SK-N-SH (cell line): ENCODE results near the gene SLC51A. TPM values are rescaled to one million over a fixed set of nuclear protein-coding genes. Genes with fewer than 3 reads are reported as not detected.

Experiments
- CTCF ChIA-PET: fragments of 300-600, 350-600 bp; formaldehyde crosslinking; extraction: SDS; loops from one replicate; lab custom pipeline; 2021; lab: Yijun Ruan, JAX
- POLR2A ChIA-PET: fragments of 350-600 bp; sonication (Branson Sonifier 250); formaldehyde crosslinking; extraction: SDS; loops from one replicate; lab custom pipeline; 2020; ENCODE audit warnings: antibody characterized with exemption, inconsistent platforms; lab: Yijun Ruan, JAX
- DNase-seq: peaks from one replicate; pipeline ENCODE4 v3.0.0; 2012
- H2AFZ ChIP-seq: fragments of 200-600 bp; sonication (generic); 2 replicates; pipeline ENCODE4 v1.8.1; 2016; ENCODE audit warnings: antibody characterized with exemption, mild to moderate bottlenecking, low read depth
- H3F3A ChIP-seq: fragments of 200-600 bp; sonication (generic); replicated peaks from 2 replicates; pipeline ENCODE3; 2016; ENCODE audit warnings: antibody characterized with exemption, mild to moderate bottlenecking; ENCODE audit not compliant: insufficient read depth
- H3K27ac ChIP-seq, 2 experiments: fragments of 200-500 bp in 1 of 2; fragments of 200-600 bp in 1 of 2; sonication (Bioruptor generic) in 1 of 2; sonication (generic), shearing (Covaris generic) in 1 of 2; 2 replicates each; pipeline versions ENCODE4 v1.5.1 to v1.6.1; 2014 to 2016; ENCODE audit warnings: low read depth in 2 of 2, inconsistent platforms in 1 of 2, low read length in 1 of 2, mild to moderate bottlenecking in 1 of 2, mixed read lengths in 1 of 2
- H3K27me3 ChIP-seq: fragments of 200-600 bp; sonication (generic), shearing (Covaris generic); 2 replicates; pipeline ENCODE4 v1.6.1; 2016; ENCODE audit warnings: mixed run types; ENCODE audit not compliant: insufficient read depth
- H3K36me3 ChIP-seq, 2 experiments: fragments of 200-500 bp in 1 of 2; fragments of 200-600 bp in 1 of 2; sonication (Bioruptor generic) in 1 of 2; sonication (generic) in 1 of 2; replicated peaks in 1 of 2; 2 replicates each; pipeline versions ENCODE3 to v1.5.1; 2014 to 2016; ENCODE audit warnings: low read length in 1 of 2, mild to moderate bottlenecking in 1 of 2; ENCODE audit not compliant: insufficient read depth in 2 of 2, control insufficient read depth in 1 of 2
- H3K4me1 ChIP-seq, 2 experiments: fragments of 200-500 bp in 1 of 2; fragments of 200-600 bp in 1 of 2; sonication (Bioruptor generic) in 1 of 2; sonication (generic), shearing (Covaris generic) in 1 of 2; 2 replicates each; pipeline versions ENCODE4 v1.5.1 to v1.6.1; 2014 to 2016; ENCODE audit warnings: low read depth in 1 of 2, low read length in 1 of 2, mixed run types in 1 of 2; ENCODE audit not compliant: insufficient read depth in 2 of 2, control insufficient read depth in 1 of 2
- H3K4me2 ChIP-seq: fragments of 200-600 bp; sonication (generic), shearing (Covaris generic); 2 replicates; pipeline ENCODE4 v1.6.1; 2017; ENCODE audit warnings: mixed run types
- H3K4me3 ChIP-seq, 2 experiments: fragments of 200-500 bp in 1 of 2; fragments of 200-600 bp in 1 of 2; sonication (Bioruptor generic) in 1 of 2; sonication (generic), shearing (Covaris generic) in 1 of 2; 2 replicates each; pipeline versions ENCODE4 v1.5.1 to v1.8.1; 2014 to 2016; ENCODE audit warnings: low read depth in 2 of 2, inconsistent platforms in 1 of 2, low read length in 1 of 2, mild to moderate bottlenecking in 1 of 2, mixed read lengths in 1 of 2, moderate library complexity in 1 of 2
- H3K79me2 ChIP-seq: fragments of 200-600 bp; sonication (generic); 2 replicates; pipeline ENCODE4 v1.8.1; 2017; ENCODE audit warnings: mild to moderate bottlenecking; ENCODE audit not compliant: insufficient read depth
- H3K9ac ChIP-seq: fragments of 200-600 bp; sonication (generic); 2 replicates; pipeline ENCODE4 v1.6.1; 2017; ENCODE audit warnings: mixed run types
- H3K9me2 ChIP-seq: fragments of 200-600 bp; sonication (generic); 2 replicates; pipeline ENCODE4 v1.6.1; 2017; ENCODE audit warnings: mixed run types
- H3K9me3 ChIP-seq: fragments of 200-600 bp; sonication (generic); 2 replicates; pipeline ENCODE4 v1.6.1; 2017; ENCODE audit warnings: mixed run types, mild to moderate bottlenecking, moderate library complexity
- H4K20me1 ChIP-seq: fragments of 200-600 bp; sonication (generic); 2 replicates; pipeline ENCODE4 v1.6.1; 2017; ENCODE audit warnings: mild to moderate bottlenecking, mixed run types; ENCODE audit not compliant: insufficient read depth
- FOXJ3 ChIP-seq: sonication (generic); formaldehyde crosslinking; IDR thresholded peaks from 2 replicates; pipeline ENCODE4 v1.5.1; 2020; ENCODE audit warnings: mild to moderate bottlenecking, missing genetic modification reagents
- GABPA ChIP-seq: IDR thresholded peaks from 2 replicates; pipeline ENCODE4 v1.4.0; 2012; ENCODE audit warnings: low read depth, mild to moderate bottlenecking
- JUND ChIP-seq: IDR thresholded peaks from 2 replicates; pipeline ENCODE4 v1.4.0; 2012
- MEF2A ChIP-seq: IDR thresholded peaks from 2 replicates; pipeline ENCODE4 v1.4.0; 2012; ENCODE audit warnings: low read depth, borderline replicate concordance
- MXI1 ChIP-seq: IDR thresholded peaks from 2 replicates; pipeline ENCODE4 v1.6.1; 2012; ENCODE audit warnings: mild to moderate bottlenecking, low read depth, low read length, improper control_type of control experiment
- NFIC ChIP-seq: IDR thresholded peaks from 2 replicates; pipeline ENCODE4 v1.4.0; 2012; ENCODE audit warnings: borderline replicate concordance
- NRF1 ChIP-seq: IDR thresholded peaks from 2 replicates; pipeline ENCODE4 v1.6.1; 2012; ENCODE audit warnings: low read depth, mild to moderate bottlenecking, low read length
- RCOR1 ChIP-seq: fragments of 150-350 bp; IDR thresholded peaks from 2 replicates; pipeline ENCODE4 v1.6.1; 2017; ENCODE audit warnings: antibody characterized with exemption, low read length
- RFX5 ChIP-seq: IDR thresholded peaks from 2 replicates; pipeline ENCODE4 v1.6.1; 2012; ENCODE audit warnings: mild to moderate bottlenecking, improper control_type of control experiment, low read length
- RXRA ChIP-seq: IDR thresholded peaks from 2 replicates; pipeline ENCODE4 v1.4.0; 2012; ENCODE audit warnings: low read depth, mild to moderate bottlenecking, borderline replicate concordance
- SIN3A ChIP-seq: IDR thresholded peaks from 2 replicates; pipeline ENCODE4 v1.6.1; 2012; ENCODE audit warnings: low read depth, mild to moderate bottlenecking, low read length, moderate library complexity, borderline replicate concordance
- SMC3 ChIP-seq: IDR thresholded peaks from 2 replicates; pipeline ENCODE4 v1.6.1; 2012; ENCODE audit warnings: low read depth, low read length, improper control_type of control experiment
- TAF1 ChIP-seq: IDR thresholded peaks from 2 replicates; pipeline ENCODE4 v1.6.1; 2012; ENCODE audit warnings: low read depth, mild to moderate bottlenecking, low read length, moderate library complexity, borderline replicate concordance
- TCF12 ChIP-seq: IDR thresholded peaks from 2 replicates; pipeline ENCODE4 v1.4.0; 2012
- TEAD4 ChIP-seq: IDR thresholded peaks from 2 replicates; pipeline ENCODE4 v1.4.0; 2012; ENCODE audit warnings: mild to moderate bottlenecking, borderline replicate concordance; ENCODE audit not compliant: insufficient read depth
- YY1 ChIP-seq: IDR thresholded peaks from 2 replicates; pipeline ENCODE4 v1.4.0; 2012; ENCODE audit warnings: low read depth, mild to moderate bottlenecking
- WGBS: methylation state at CpG from one replicate; pipeline ENCODE4 v1.1.6; 2017; ENCODE audit warnings: low lambda C conversion rate; 5-methylcytosine and 5-hydroxymethylcytosine counted together
- polyA plus RNA-seq, 3 experiments: library from polyadenylated mRNA; depleted of rRNA; stranded (reverse); fragments of >200 nt; gene quantifications; 2 replicates each; pipeline ENCODE4 v1.2.3, GENCODE V29; 2012
- TF ChIP-seq, protein P1 (sequence below): fragments of 150-350 bp; IDR thresholded peaks from 2 replicates; pipeline ENCODE4 v1.6.1; 2017; ENCODE audit warnings: antibody characterized with exemption, low read length, low read depth, borderline replicate concordance
- TF ChIP-seq, protein P2 (sequence below): fragments of 200-600 bp; sonication (generic); IDR thresholded peaks from 2 replicates; pipeline ENCODE4 v1.6.1; 2017; ENCODE audit warnings: antibody characterized with exemption, mild to moderate bottlenecking, moderate library complexity
- TF ChIP-seq, protein P3 (sequence below): fragments of 150-350 bp; IDR thresholded peaks from 2 replicates; pipeline ENCODE4 v1.6.1; 2016; ENCODE audit warnings: mild to moderate bottlenecking, low read depth, low read length
- TF ChIP-seq, protein P4 (sequence below): IDR thresholded peaks from 2 replicates; pipeline ENCODE4 v1.4.0; 2012; ENCODE audit warnings: low read depth, borderline replicate concordance

Gene SLC51A
- polyA plus RNA-seq, 1 of the 3 experiments (the other 2 are of a cell fraction), result not detected

DNA sequence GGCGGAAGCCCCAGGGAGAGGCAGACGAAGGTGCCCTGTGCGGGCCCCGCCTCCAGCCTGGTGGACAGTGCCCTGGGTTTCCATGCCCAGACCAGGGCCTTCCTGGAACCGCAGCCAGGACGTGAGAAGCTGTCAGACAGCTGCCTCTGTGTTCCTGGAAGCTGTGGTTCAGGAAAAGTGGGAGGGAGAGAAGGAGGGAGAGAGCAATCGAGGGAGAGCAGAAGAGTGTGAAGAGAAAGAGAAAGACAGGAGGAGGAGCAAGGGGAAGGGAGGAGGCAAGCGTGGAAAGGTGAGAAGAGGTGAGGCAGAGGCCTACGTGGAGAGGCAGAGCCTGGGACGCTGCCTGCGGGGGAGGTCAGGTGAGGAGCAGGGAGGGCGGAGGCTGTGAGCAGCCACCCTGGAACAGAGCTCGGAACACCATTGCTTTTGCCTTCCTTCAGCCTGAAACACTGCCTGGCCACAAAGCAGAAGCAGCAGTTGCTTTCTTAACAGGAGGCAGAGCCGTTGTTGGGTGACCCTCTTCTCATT lies 23.7 kb upstream of the SLC51A start:
- peak overlapping the region in 1 of 2 experiments; percentile 39; a peak in 1 of 4 replicates for H3K27ac ChIP-seq
- peak; percentile 13 for DNase-seq
- no peaks in the 10 kb centered on the region for H3K27me3 ChIP-seq
- H3K4me1 ChIP-seq, result peaks cover 0 to 28% of the 10 kb centered on the region in 2 experiments; a peak in 1 of 4 replicates
- ChIA-PET CTCF (interaction anchor here (1.0 to 13.7 kb wide), 3 partner anchors 8 to 120 kb away, joined by 3 to 258 read pairs (median 4); no protein-coding TSS in a partner anchor), POLR2A (interaction anchor here (2.1 kb wide), 1 partner anchor 119 kb away, joined by 7 read pairs; no protein-coding TSS in a partner anchor)
- no peak overlapping the region for H2AFZ ChIP-seq
- no peak overlapping the region for H3K4me2 ChIP-seq
- no peak overlapping the region for H3K9ac ChIP-seq
- H3K9me2 ChIP-seq, result no peaks in the 10 kb centered on the region
- TF ChIP-seq SIN3A, result no peak
- no peak for TF ChIP-seq SMC3
- TF ChIP-seq NFIC, result no peak
- TF ChIP-seq, protein P1, sequence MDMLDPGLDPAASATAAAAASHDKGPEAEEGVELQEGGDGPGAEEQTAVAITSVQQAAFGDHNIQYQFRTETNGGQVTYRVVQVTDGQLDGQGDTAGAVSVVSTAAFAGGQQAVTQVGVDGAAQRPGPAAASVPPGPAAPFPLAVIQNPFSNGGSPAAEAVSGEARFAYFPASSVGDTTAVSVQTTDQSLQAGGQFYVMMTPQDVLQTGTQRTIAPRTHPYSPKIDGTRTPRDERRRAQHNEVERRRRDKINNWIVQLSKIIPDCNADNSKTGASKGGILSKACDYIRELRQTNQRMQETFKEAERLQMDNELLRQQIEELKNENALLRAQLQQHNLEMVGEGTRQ, result no peak
- TF ChIP-seq, protein P2, sequence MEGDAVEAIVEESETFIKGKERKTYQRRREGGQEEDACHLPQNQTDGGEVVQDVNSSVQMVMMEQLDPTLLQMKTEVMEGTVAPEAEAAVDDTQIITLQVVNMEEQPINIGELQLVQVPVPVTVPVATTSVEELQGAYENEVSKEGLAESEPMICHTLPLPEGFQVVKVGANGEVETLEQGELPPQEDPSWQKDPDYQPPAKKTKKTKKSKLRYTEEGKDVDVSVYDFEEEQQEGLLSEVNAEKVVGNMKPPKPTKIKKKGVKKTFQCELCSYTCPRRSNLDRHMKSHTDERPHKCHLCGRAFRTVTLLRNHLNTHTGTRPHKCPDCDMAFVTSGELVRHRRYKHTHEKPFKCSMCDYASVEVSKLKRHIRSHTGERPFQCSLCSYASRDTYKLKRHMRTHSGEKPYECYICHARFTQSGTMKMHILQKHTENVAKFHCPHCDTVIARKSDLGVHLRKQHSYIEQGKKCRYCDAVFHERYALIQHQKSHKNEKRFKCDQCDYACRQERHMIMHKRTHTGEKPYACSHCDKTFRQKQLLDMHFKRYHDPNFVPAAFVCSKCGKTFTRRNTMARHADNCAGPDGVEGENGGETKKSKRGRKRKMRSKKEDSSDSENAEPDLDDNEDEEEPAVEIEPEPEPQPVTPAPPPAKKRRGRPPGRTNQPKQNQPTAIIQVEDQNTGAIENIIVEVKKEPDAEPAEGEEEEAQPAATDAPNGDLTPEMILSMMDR, result no peak
- TF ChIP-seq, protein P3, sequence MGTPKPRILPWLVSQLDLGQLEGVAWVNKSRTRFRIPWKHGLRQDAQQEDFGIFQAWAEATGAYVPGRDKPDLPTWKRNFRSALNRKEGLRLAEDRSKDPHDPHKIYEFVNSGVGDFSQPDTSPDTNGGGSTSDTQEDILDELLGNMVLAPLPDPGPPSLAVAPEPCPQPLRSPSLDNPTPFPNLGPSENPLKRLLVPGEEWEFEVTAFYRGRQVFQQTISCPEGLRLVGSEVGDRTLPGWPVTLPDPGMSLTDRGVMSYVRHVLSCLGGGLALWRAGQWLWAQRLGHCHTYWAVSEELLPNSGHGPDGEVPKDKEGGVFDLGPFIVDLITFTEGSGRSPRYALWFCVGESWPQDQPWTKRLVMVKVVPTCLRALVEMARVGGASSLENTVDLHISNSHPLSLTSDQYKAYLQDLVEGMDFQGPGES, result no peak
- no peak for TF ChIP-seq JUND
- no peak for TF ChIP-seq TEAD4
- TF ChIP-seq MXI1, result no peak
- TF ChIP-seq RXRA, result no peak
- no peak for TF ChIP-seq TCF12
- TF ChIP-seq RCOR1, result no peak
- no peak for TF ChIP-seq YY1
- TF ChIP-seq RFX5, result no peak
- no peak for TF ChIP-seq FOXJ3 (CRISPR knock-in tag)
- no peak for TF ChIP-seq NRF1
- TF ChIP-seq, protein P4, sequence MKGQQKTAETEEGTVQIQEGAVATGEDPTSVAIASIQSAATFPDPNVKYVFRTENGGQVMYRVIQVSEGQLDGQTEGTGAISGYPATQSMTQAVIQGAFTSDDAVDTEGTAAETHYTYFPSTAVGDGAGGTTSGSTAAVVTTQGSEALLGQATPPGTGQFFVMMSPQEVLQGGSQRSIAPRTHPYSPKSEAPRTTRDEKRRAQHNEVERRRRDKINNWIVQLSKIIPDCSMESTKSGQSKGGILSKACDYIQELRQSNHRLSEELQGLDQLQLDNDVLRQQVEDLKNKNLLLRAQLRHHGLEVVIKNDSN, result no peak
- TF ChIP-seq MEF2A, result no peak
- TF ChIP-seq GABPA, result no peak
- no peak for TF ChIP-seq TAF1
- no peaks in the 10 kb centered on the region for H3F3A ChIP-seq
- H3K36me3 ChIP-seq, result no peaks in the 10 kb centered on the region
- no peaks in the 10 kb centered on the region for H3K79me2 ChIP-seq
- H3K9me3 ChIP-seq, result no peaks in the 10 kb centered on the region
- 77% methylated on average over 12 of the region's 14 CpGs for WGBS
- no peak overlapping the region for H3K4me3 ChIP-seq
- no peaks in the 10 kb centered on the region for H4K20me1 ChIP-seq
